ENCODE results near the gene YIF1A. TPM values are rescaled to one million over a fixed set of nuclear protein-coding genes. Genes with fewer than 3 reads are reported as not detected.

Gene YIF1A
- polyA plus RNA-seq, 3 donors, result 50.0 to 81.1 (median 63.8) TPM

GRCh38 chr11:66328302-66329144 lies 39.6 kb upstream of the YIF1A start:
- H4K20me1 ChIP-seq (ENCODE audit: insufficient read depth, low read length), result peaks cover 6% of the 10 kb centered on the region
- intact Hi-C loops (cut with micrococcal nuclease), result loop anchor here (1.0 kb wide), 1 partner anchor 16 kb away; no protein-coding TSS in a partner anchor
- H3K27ac ChIP-seq (ENCODE audit: low read depth in 1 of 2, low read length in 2 of 2), result no peak overlapping the region
- H3K9me3 ChIP-seq (replicated peaks in 1 of 2; ENCODE audit: control insufficient read depth in 1 of 2, insufficient read depth in 1 of 2, low read length in 2 of 2), result no peaks in the 10 kb centered on the region
- no peak overlapping the region for H3K9ac ChIP-seq (ENCODE audit: insufficient read depth, low read length, poor library complexity, severe bottlenecking)
- peak; percentile 74 to 78 (median 77) for DNase-seq
- Mint-ChIP-seq H3K4me1 (peaks cover 16% of the 10 kb centered on the region), H3K36me3 (peaks cover 19 to 22% of the 10 kb centered on the region in 2 donors), H3K27ac (peak overlapping the region in 2 of 7 donors; percentile 4 to 35), H3K9me3 (no peaks in the 10 kb centered on the region), H3K27me3 (ENCODE audit: low read depth in 3 of 3) (peaks cover 0 to 3% (median 2%) of the 10 kb centered on the region in 3 donors), H3K4me3 (peak overlapping the region; percentile 45 to 80)
- no peaks in the 10 kb centered on the region for H3K27me3 ChIP-seq (ENCODE audit: control insufficient read depth in 2 of 2, insufficient read depth in 2 of 2, low read length in 2 of 2)
- peak overlapping the region; percentile 59 for H3K4me2 ChIP-seq (replicated peaks; ENCODE audit: extremely low read depth, low read length, poor library complexity, severe bottlenecking)
- peaks cover 18 to 24% of the 10 kb centered on the region in 2 donors for H3K36me3 ChIP-seq (replicated peaks in 1 of 2; ENCODE audit: control insufficient read depth in 1 of 2, insufficient read depth in 2 of 2, low read length in 2 of 2)
- peaks cover 7 to 11% of the 10 kb centered on the region in 2 donors for H3K4me1 ChIP-seq (ENCODE audit: control insufficient read depth in 1 of 2, insufficient read depth in 2 of 2, low read length in 2 of 2)
- peak overlapping the region in 1 of 3 experiments; percentile 39 for H3K4me3 ChIP-seq (replicated peaks in 1 of 3; ENCODE audit: low read depth in 2 of 3, low read length in 3 of 3)
- TF ChIP-seq CTCF (IDR thresholded peaks at IDR 0.05), result peak; percentile 98
- 14% methylated on average over 12 of the region's 19 CpGs for WGBS (ENCODE audit: insufficient coverage)
- H2AFZ ChIP-seq (ENCODE audit: insufficient read depth, low read depth, low read length, poor library complexity, severe bottlenecking), result peak overlapping the region; percentile 76
- H3K79me2 ChIP-seq (ENCODE audit: insufficient read depth, low read length), result no peaks in the 10 kb centered on the region

- no peak for DNase-seq
- Histone ChIP-seq H3K79me2 (ENCODE audit: insufficient read depth, low read length) (no peaks in the 10 kb centered on the region), H3K4me2 (replicated peaks; ENCODE audit: extremely low read depth, low read length, poor library complexity, severe bottlenecking) (no peak overlapping the region), H3K9ac (ENCODE audit: insufficient read depth, low read length, poor library complexity, severe bottlenecking) (no peak overlapping the region), H3K4me3 (replicated peaks in 1 of 3; ENCODE audit: low read depth in 2 of 3, low read length in 3 of 3) (no peak overlapping the region), H3K27ac (ENCODE audit: low read depth in 1 of 2, low read length in 2 of 2) (no peak overlapping the region), H3K4me1 (ENCODE audit: control insufficient read depth in 1 of 2, insufficient read depth in 2 of 2, low read length in 2 of 2) (peaks cover 7 to 11% of the 10 kb centered on the region in 2 donors), H3K36me3 (replicated peaks in 1 of 2; ENCODE audit: control insufficient read depth in 1 of 2, insufficient read depth in 2 of 2, low read length in 2 of 2) (peaks cover 13 to 18% of the 10 kb centered on the region in 2 donors), H4K20me1 (ENCODE audit: insufficient read depth, low read length) (peaks cover under 1% of the 10 kb centered on the region), H3K27me3 (ENCODE audit: control insufficient read depth in 2 of 2, insufficient read depth in 2 of 2, low read length in 2 of 2) (no peaks in the 10 kb centered on the region), H2AFZ (ENCODE audit: insufficient read depth, low read depth, low read length, poor library complexity, severe bottlenecking) (no peak overlapping the region), H3K9me3 (replicated peaks in 1 of 2; ENCODE audit: control insufficient read depth in 1 of 2, insufficient read depth in 1 of 2, low read length in 2 of 2) (no peaks in the 10 kb centered on the region)
- no peak overlapping the region for H3K27ac Mint-ChIP-seq
- no peak for TF ChIP-seq CTCF (IDR thresholded peaks at IDR 0.05)
- H3K36me3 Mint-ChIP-seq, result peaks cover 14 to 17% of the 10 kb centered on the region in 2 donors
- 94% methylated on average over 3 of the region's 3 CpGs for WGBS (ENCODE audit: insufficient coverage)
- H3K4me3 Mint-ChIP-seq, result no peak overlapping the region
- peaks cover 0 to 3% (median 2%) of the 10 kb centered on the region in 3 donors for H3K27me3 Mint-ChIP-seq (ENCODE audit: low read depth in 3 of 3)
- no peaks in the 10 kb centered on the region for H3K9me3 Mint-ChIP-seq
- H3K4me1 Mint-ChIP-seq, result peaks cover 16% of the 10 kb centered on the region
- intact Hi-C loops (cut with micrococcal nuclease), result loop anchor here (1.0 kb wide), 1 partner anchor 16 kb away; no protein-coding TSS in a partner anchor
These were observed 39.0 kb upstream of the YIF1A start for GRCh38 chr11:66328031-66328301.
